Mesodermal cell (in vitro differentiated cells): ENCODE data around the gene LAMA3.

Experiments used
- H3K27ac ChIP-seq: 2 replicates; pipeline ENCODE4 v1.7.0; 2013; ENCODE audit warnings: mild to moderate bottlenecking, low read depth, low read length, moderate library complexity; ENCODE audit not compliant: severe bottlenecking
- H3K36me3 ChIP-seq: 2 replicates; pipeline ENCODE4 v1.7.1; 2013; ENCODE audit warnings: mild to moderate bottlenecking, low read length, moderate library complexity; ENCODE audit not compliant: control insufficient read depth, insufficient read depth
- H3K4me1 ChIP-seq: one replicate; pipeline ENCODE4 v1.7.1; 2013; ENCODE audit warnings: mild to moderate bottlenecking, low read length; ENCODE audit not compliant: insufficient read depth, control insufficient read depth, poor library complexity, severe bottlenecking
- H3K4me3 ChIP-seq: 2 replicates; pipeline ENCODE4 v1.7.0; 2013; ENCODE audit warnings: low read length, control low read depth, mild to moderate bottlenecking; ENCODE audit not compliant: insufficient read depth, poor library complexity, severe bottlenecking; ENCODE audit errors: extremely low read depth
- H3K9me3 ChIP-seq: 2 replicates; pipeline ENCODE4 v1.7.1; 2013; ENCODE audit warnings: mild to moderate bottlenecking, low read length, moderate library complexity; ENCODE audit not compliant: control insufficient read depth
- WGBS, 2 experiments: methylation state at CpG; one replicate each; pipeline ENCODE4 v1.1.5; 2013; ENCODE audit warnings: missing lambda C conversion rate in 2 of 2; ENCODE audit not compliant: insufficient coverage in 2 of 2; 5-methylcytosine and 5-hydroxymethylcytosine counted together

The LAMA3 gene

DNA sequence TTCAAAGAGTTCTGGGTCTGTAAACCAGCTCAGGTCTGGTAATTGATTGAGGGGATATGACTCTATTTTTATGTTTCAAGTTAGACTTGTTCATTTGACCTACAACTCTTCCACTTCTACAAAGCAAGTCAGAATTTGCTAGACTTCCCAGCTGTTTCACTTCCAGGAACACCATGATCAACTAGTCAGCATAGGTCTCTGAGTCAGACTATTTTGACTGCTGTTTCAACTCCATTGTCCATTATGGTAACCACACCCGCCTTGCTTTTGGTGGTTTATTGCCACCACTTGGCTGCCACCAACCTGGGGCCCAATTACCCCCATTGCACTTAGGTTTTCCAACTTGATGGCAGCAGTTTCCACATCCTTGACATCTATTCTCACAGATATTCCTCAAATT is 116.6 kb downstream of the LAMA3 start:
- no peaks in the 10 kb centered on the region for H3K36me3 ChIP-seq
- no peak overlapping the region for H3K4me3 ChIP-seq
- no peak overlapping the region for H3K27ac ChIP-seq
- H3K9me3 ChIP-seq, result peaks cover 5% of the 10 kb centered on the region
- 80 to 86% methylated on average over 1 of the region's 1 CpG for WGBS, 2 experiments
- H3K4me1 ChIP-seq, result no peaks in the 10 kb centered on the region

DNA sequence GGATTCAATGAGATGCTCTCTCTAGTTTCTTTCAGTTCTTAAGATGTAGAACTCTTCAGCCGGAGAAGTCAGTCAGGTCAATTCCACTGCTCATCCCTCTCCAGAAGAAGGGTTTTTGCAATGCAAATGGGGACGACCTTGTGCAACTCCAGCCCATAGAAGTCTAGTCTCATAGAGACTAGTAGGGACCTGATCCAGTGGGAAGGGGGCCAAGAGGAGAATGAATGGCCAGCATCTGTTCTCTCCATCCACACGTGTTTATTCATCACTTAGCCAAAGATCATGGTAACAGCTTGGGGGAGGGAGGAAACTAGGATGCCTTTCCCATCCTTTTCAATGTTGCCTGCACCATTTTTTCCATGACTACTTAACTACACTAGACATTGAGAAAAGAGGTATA is 120.2 kb downstream of the LAMA3 start:
- H3K4me3 ChIP-seq, result no peak overlapping the region
- 81 to 87% methylated on average over 2 of the region's 3 CpGs for WGBS, 2 experiments
- no peaks in the 10 kb centered on the region for H3K4me1 ChIP-seq
- H3K27ac ChIP-seq, result no peak overlapping the region
- no peaks in the 10 kb centered on the region for H3K36me3 ChIP-seq
- H3K9me3 ChIP-seq, result peaks cover 5% of the 10 kb centered on the region

DNA sequence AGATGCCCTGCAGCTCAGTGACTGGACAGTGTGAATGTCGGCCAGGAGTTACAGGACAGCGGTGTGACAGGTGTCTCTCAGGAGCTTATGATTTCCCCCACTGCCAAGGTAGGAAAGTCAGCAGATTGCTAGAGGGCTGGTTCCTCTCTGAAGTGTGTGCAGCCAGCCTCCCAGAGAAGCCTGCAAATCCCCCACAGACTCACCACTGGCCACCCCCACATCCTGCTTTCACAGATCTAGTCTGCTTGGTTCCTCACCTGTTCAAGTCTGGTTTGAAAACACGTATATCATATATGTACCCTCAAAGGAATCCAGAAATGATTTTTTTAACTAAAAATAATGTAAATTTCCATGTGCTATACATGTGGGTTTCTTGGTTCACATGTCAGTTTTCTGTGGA is 121.1 kb downstream of the LAMA3 start:
- no peak overlapping the region for H3K27ac ChIP-seq
- H3K36me3 ChIP-seq, result no peaks in the 10 kb centered on the region
- H3K9me3 ChIP-seq, result peaks cover 5% of the 10 kb centered on the region
- H3K4me3 ChIP-seq, result no peak overlapping the region
- H3K4me1 ChIP-seq, result no peaks in the 10 kb centered on the region
- WGBS, 2 experiments, result 92% methylated on average over 2 of the region's 3 CpGs; no CpG with 5 or more reads in 1 of the 2 experiments

DNA sequence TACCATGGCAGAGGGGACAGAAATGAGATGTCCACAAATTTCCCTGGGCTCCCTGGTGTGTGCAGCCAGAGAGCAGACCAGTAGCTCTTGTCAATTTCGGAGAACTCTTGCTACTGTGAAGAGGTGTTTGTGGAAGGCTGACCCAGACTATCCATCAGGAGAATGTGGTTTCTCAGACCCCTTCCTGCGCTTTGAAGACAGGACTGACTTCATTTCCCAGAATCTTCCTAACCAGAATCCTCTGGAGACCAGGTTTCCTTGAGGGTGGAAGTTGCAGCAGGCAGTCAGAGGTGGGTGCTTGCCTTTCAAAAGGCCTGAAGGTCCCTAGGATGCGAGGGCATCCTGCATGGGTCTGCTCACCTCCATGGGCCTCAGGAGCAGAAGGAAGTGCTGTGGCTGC is 121.9 kb downstream of the LAMA3 start:
- Histone ChIP-seq H3K4me1 (no peaks in the 10 kb centered on the region), H3K27ac (no peak overlapping the region), H3K9me3 (peaks cover 5% of the 10 kb centered on the region), H3K4me3 (no peak overlapping the region), H3K36me3 (no peaks in the 10 kb centered on the region)
- 90 to 100% methylated on average over 2 of the region's 3 CpGs for WGBS, 2 experiments

DNA sequence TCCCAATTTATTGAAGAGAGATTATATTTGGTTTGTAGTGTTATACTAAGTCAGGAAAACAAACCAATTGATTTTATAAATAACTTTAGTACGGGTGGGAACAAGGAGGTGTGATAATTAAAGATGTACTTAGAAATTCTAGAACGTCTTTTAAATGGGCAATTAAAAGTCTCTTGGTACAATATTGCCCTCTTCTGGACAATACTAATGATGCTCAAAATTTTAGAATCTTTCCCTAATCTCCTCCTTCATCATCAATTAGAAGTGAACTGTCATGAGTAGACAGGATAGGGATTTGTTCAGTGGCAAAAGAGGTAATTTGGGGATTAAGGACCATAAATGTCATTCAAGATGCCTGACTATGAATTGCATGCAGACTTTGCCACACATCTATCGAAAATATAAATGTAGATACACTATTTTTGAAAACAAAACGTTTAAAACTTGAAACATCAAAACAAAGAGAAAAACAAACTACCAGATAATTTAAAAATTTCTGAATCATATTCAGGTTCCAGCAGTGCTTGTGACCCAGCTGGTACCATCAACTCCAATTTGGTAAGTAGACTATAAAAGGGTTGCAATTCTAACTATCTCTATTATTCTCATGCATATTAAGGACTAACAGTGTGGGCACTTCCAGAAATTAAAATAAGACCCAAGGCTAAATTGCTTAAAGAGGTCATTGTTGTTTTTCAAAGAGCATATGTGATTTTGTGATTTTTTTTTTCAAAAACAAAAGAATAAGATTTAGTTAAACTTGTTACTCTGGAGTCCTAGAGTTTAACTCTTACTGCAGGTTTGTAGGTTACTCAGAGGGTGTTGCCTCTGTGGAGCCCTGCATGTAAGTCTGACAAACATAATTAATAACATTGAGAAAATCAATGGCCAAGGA is 123.5 kb downstream of the LAMA3 start:
- no peaks in the 10 kb centered on the region for H3K36me3 ChIP-seq
- no peaks in the 10 kb centered on the region for H3K4me1 ChIP-seq
- no peak overlapping the region for H3K27ac ChIP-seq
- peaks cover under 1% of the 10 kb centered on the region for H3K9me3 ChIP-seq
- no CpG with 5 or more reads among the region's 4 CpGs for WGBS, 2 experiments
- H3K4me3 ChIP-seq, result no peak overlapping the region

DNA sequence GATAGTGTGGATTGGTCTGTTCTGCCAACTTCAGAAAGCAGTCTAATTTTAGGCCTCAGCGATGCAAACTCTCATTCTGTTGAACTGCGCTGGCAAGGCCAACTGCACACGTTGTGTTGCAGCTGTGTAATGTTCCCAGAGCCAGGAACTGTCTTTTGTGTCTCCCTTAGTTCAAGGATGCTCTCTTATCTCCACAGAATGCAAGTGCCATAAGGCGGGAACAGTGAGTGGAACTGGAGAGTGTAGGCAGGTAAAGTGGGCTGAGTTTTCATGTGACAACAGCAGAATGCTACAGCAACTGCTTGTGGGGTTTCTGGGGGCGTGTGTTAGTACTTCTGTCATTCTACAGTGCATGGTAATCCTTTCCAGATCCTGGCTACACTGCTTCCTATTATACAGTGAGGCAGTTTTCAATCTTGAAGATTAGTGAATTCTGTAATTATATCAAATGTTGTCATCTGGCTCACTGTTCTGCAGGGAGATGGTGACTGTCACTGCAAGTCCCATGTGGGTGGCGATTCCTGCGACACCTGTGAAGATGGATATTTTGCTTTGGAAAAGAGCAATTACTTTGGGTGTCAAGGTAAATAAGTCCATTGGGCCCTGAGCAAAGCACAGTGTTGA is 125.8 kb downstream of the LAMA3 start:
- no peak overlapping the region for H3K27ac ChIP-seq
- no peaks in the 10 kb centered on the region for H3K9me3 ChIP-seq
- 87 to 95% methylated on average over 5 to 6 of the region's 7 CpGs for WGBS, 2 experiments
- H3K4me1 ChIP-seq, result no peaks in the 10 kb centered on the region
- no peaks in the 10 kb centered on the region for H3K36me3 ChIP-seq
- no peak overlapping the region for H3K4me3 ChIP-seq

DNA sequence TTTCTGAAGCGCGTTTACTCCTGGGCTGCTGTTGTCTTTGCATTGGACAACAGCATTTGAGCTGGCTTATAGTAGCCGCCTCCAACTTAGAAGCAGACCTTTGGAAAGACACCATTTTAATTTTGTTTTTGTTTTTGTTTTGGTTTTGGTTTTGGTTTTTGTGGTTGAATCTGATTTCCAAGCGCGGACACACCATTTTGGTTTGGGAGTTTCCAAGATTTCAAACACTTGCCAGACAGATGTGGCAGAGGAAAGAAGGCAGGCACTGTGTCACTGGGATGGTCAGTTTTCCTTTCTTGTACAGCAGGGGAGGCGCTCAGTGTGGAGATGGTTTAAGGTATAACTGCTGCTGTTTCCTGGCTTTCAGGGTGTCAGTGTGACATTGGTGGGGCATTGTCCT is 126.8 kb downstream of the LAMA3 start:
- no peak overlapping the region for H3K27ac ChIP-seq
- no peak overlapping the region for H3K4me3 ChIP-seq
- H3K9me3 ChIP-seq, result no peaks in the 10 kb centered on the region
- whole genome bisulfite sequencing, 2 experiments, result 87 to 98% methylated on average over 4 of the region's 6 CpGs
- H3K4me1 ChIP-seq, result no peaks in the 10 kb centered on the region
- H3K36me3 ChIP-seq, result no peaks in the 10 kb centered on the region

DNA sequence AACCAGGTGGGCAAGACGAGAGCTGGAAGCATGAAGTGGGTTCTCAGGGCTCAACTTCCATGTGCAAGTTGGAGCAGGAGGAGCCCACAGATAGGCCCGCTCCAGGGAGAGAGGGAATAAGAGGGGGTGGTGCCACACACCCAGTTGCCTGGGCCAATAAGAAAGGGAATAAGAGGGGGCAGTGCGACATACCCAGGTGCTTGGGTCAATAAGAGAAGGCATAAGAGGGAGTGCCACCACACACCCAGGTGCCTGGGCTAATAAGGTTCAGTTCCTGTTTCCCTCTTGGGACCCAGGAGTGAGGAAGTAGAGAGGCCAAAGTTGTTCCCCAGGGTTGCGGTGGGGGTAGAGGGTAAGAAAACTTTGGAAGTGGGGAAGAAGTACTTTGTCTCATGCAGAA is 127.5 kb downstream of the LAMA3 start:
- WGBS, 2 experiments, result 89 to 90% methylated on average over 3 to 4 of the region's 4 CpGs
- Histone ChIP-seq H3K4me1 (no peaks in the 10 kb centered on the region), H3K27ac (no peak overlapping the region), H3K4me3 (no peak overlapping the region), H3K36me3 (no peaks in the 10 kb centered on the region), H3K9me3 (no peaks in the 10 kb centered on the region)

DNA sequence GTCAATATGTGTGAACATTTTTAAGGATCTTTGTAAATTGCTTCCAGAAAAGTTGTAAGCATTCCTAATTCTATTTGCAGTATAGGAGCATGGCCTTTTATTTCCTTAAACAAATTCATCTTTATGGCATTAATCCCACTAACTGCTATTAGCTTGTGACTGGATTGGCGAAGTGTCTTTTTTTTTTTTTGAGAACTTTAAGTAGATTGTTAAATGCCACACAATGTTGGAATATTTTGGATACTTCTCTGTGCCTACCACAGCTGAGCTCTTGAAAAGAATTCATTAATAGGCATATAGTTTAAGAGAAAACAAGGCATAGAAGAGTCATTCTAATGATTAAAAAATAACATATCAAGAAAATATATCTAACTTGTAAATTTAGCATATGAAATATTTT is 129.7 kb downstream of the LAMA3 start:
- no peak overlapping the region for H3K27ac ChIP-seq
- WGBS, 2 experiments, result no CpG with 5 or more reads among the region's 1 CpG
- no peak overlapping the region for H3K4me3 ChIP-seq
- H3K9me3 ChIP-seq, result no peaks in the 10 kb centered on the region
- H3K36me3 ChIP-seq, result no peaks in the 10 kb centered on the region
- peaks cover 4% of the 10 kb centered on the region for H3K4me1 ChIP-seq

DNA sequence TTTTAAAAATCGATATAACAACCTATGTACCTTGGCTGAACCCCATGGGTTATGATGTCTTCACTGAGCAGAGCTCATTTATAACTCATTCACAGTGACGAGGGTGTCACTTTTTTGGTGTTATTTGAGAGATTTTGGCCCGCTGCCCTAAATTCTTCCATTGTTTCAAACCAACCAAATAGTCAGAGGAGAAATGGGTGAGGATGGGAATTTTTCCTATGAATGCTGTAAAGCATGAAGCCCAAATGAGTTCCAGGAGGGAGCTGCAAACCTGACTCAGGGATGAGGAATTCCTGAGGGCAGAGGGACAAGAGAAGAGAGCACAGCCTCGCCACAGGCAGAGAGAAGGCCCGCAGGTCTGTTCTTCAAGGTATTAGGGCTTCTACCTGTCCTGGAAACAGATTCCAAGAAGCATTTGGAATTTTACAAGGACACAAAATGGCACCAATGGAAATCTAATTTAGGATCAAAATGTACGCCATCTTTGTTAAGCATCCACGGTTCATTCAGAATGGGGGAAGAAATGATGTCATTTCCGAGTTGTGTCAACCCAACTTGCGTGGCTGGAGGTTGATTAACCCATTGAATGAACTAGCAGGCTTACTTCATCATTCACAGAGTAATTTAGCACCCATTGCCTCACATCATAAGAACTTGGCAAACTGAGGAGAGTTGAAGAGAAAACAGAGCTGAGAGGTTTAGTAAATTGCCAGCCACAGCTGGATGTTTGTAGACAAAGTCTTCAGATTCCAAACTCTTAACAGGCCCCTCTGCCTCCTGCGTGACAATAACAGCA is 133.5 kb downstream of the LAMA3 start:
- no peak overlapping the region for H3K27ac ChIP-seq
- WGBS, 2 experiments, result 82 to 90% methylated on average over 7 of the region's 10 CpGs
- H3K4me3 ChIP-seq, result no peak overlapping the region
- H3K36me3 ChIP-seq, result no peaks in the 10 kb centered on the region
- no peaks in the 10 kb centered on the region for H3K9me3 ChIP-seq
- peaks cover 13% of the 10 kb centered on the region for H3K4me1 ChIP-seq
